ENCODE measurements around the gene S100A3.
"Not testable (repeated sequence)": the region's sequence is repeated elsewhere in the genome, so short reads cannot be mapped to it uniquely, and the experiment has no call there.

The S100A3 gene

GRCh38 chr1:153583514-153583913 is 34.5 kb upstream of the S100A3 start:
- H3K9ac ChIP-seq (ENCODE audit: low read length in 2 of 2); H3K36me3 ChIP-seq (ENCODE audit: control insufficient read depth in 2 of 2, insufficient read depth in 2 of 2, low read length in 2 of 2); H3K27ac ChIP-seq (ENCODE audit: low read length); H3K4me3 ChIP-seq (ENCODE audit: low read length in 2 of 2); H3K9me3 ChIP-seq (ENCODE audit: control insufficient read depth in 2 of 2, low read length in 2 of 2); H3K27me3 ChIP-seq (ENCODE audit: control insufficient read depth in 1 of 2, insufficient read depth in 2 of 2, low read length in 2 of 2); H3K4me1 ChIP-seq (ENCODE audit: control insufficient read depth, insufficient read depth, low read length): not testable (repeated sequence)

- H3K4me3 ChIP-seq (ENCODE audit: low read length in 2 of 2); H3K27ac ChIP-seq (ENCODE audit: low read length); H3K9ac ChIP-seq (ENCODE audit: low read length in 2 of 2); H3K4me1 ChIP-seq (ENCODE audit: control insufficient read depth, insufficient read depth, low read length); H3K27me3 ChIP-seq (ENCODE audit: control insufficient read depth in 1 of 2, insufficient read depth in 2 of 2, low read length in 2 of 2); H3K36me3 ChIP-seq (ENCODE audit: control insufficient read depth in 2 of 2, insufficient read depth in 2 of 2, low read length in 2 of 2); H3K9me3 ChIP-seq (ENCODE audit: control insufficient read depth in 2 of 2, low read length in 2 of 2): not testable (repeated sequence)
These were observed 33.8 kb upstream of the S100A3 start for GRCh38 chr1:153582836-153583235.

- Histone ChIP-seq H3K4me3 (ENCODE audit: low read length in 2 of 2) (no peak overlapping the region), H3K27me3 (ENCODE audit: control insufficient read depth in 1 of 2, insufficient read depth in 2 of 2, low read length in 2 of 2) (no peaks in the 10 kb centered on the region), H3K36me3 (ENCODE audit: control insufficient read depth in 2 of 2, insufficient read depth in 2 of 2, low read length in 2 of 2) (no peaks in the 10 kb centered on the region), H3K27ac (ENCODE audit: low read length) (no peak overlapping the region), H3K4me1 (ENCODE audit: control insufficient read depth, insufficient read depth, low read length) (no peaks in the 10 kb centered on the region), H3K9ac (ENCODE audit: low read length in 2 of 2) (no peak overlapping the region), H3K9me3 (ENCODE audit: control insufficient read depth in 2 of 2, low read length in 2 of 2) (no peaks in the 10 kb centered on the region)
These were observed 29.9 kb upstream of the S100A3 start for GRCh38 chr1:153578936-153579335.

GRCh38 chr1:153578490-153578889 is 29.4 kb upstream of the S100A3 start:
- no peak overlapping the region for H3K27ac ChIP-seq (ENCODE audit: low read length)
- no peaks in the 10 kb centered on the region for H3K27me3 ChIP-seq (ENCODE audit: control insufficient read depth in 1 of 2, insufficient read depth in 2 of 2, low read length in 2 of 2)
- H3K9me3 ChIP-seq (ENCODE audit: control insufficient read depth in 2 of 2, low read length in 2 of 2): no peaks in the 10 kb centered on the region
- H3K4me1 ChIP-seq (ENCODE audit: control insufficient read depth, insufficient read depth, low read length): no peaks in the 10 kb centered on the region
- H3K4me3 ChIP-seq (ENCODE audit: low read length in 2 of 2): no peak overlapping the region
- no peaks in the 10 kb centered on the region for H3K36me3 ChIP-seq (ENCODE audit: control insufficient read depth in 2 of 2, insufficient read depth in 2 of 2, low read length in 2 of 2)
- H3K9ac ChIP-seq (ENCODE audit: low read length in 2 of 2): no peak overlapping the region

GRCh38 chr1:153577624-153578051 is 28.6 kb upstream of the S100A3 start:
- Histone ChIP-seq H3K9me3 (ENCODE audit: control insufficient read depth in 2 of 2, low read length in 2 of 2) (no peaks in the 10 kb centered on the region), H3K36me3 (ENCODE audit: control insufficient read depth in 2 of 2, insufficient read depth in 2 of 2, low read length in 2 of 2) (no peaks in the 10 kb centered on the region), H3K4me1 (ENCODE audit: control insufficient read depth, insufficient read depth, low read length) (no peaks in the 10 kb centered on the region), H3K27ac (ENCODE audit: low read length) (no peak overlapping the region), H3K9ac (ENCODE audit: low read length in 2 of 2) (no peak overlapping the region), H3K4me3 (ENCODE audit: low read length in 2 of 2) (no peak overlapping the region), H3K27me3 (ENCODE audit: control insufficient read depth in 1 of 2, insufficient read depth in 2 of 2, low read length in 2 of 2) (no peaks in the 10 kb centered on the region)

- no peaks in the 10 kb centered on the region for H3K9me3 ChIP-seq (ENCODE audit: control insufficient read depth in 2 of 2, low read length in 2 of 2)
- H3K4me1 ChIP-seq (ENCODE audit: control insufficient read depth, insufficient read depth, low read length): no peaks in the 10 kb centered on the region
- no peaks in the 10 kb centered on the region for H3K36me3 ChIP-seq (ENCODE audit: control insufficient read depth in 2 of 2, insufficient read depth in 2 of 2, low read length in 2 of 2)
These were observed 28.1 kb upstream of the S100A3 start for GRCh38 chr1:153577138-153577537.

GRCh38 chr1:153575497-153575896 is 26.4 kb upstream of the S100A3 start:
- H3K4me3 ChIP-seq (ENCODE audit: low read length in 2 of 2); H3K9me3 ChIP-seq (ENCODE audit: control insufficient read depth in 2 of 2, low read length in 2 of 2); H3K36me3 ChIP-seq (ENCODE audit: control insufficient read depth in 2 of 2, insufficient read depth in 2 of 2, low read length in 2 of 2); H3K4me1 ChIP-seq (ENCODE audit: control insufficient read depth, insufficient read depth, low read length); H3K9ac ChIP-seq (ENCODE audit: low read length in 2 of 2); H3K27ac ChIP-seq (ENCODE audit: low read length); H3K27me3 ChIP-seq (ENCODE audit: control insufficient read depth in 1 of 2, insufficient read depth in 2 of 2, low read length in 2 of 2): not testable (repeated sequence)

More at GRCh38 chr1:153577138-153577537, 28.1 kb upstream of the S100A3 start:
- H3K4me3 ChIP-seq (ENCODE audit: low read length in 2 of 2): no peak overlapping the region
- H3K27me3 ChIP-seq (ENCODE audit: control insufficient read depth in 1 of 2, insufficient read depth in 2 of 2, low read length in 2 of 2): no peaks in the 10 kb centered on the region
- no peak overlapping the region for H3K27ac ChIP-seq (ENCODE audit: low read length)
- no peak overlapping the region for H3K9ac ChIP-seq (ENCODE audit: low read length in 2 of 2)

- H3K27me3 ChIP-seq (ENCODE audit: control insufficient read depth in 1 of 2, insufficient read depth in 2 of 2, low read length in 2 of 2); H3K4me3 ChIP-seq (ENCODE audit: low read length in 2 of 2); H3K36me3 ChIP-seq (ENCODE audit: control insufficient read depth in 2 of 2, insufficient read depth in 2 of 2, low read length in 2 of 2); H3K27ac ChIP-seq (ENCODE audit: low read length); H3K9me3 ChIP-seq (ENCODE audit: control insufficient read depth in 2 of 2, low read length in 2 of 2); H3K4me1 ChIP-seq (ENCODE audit: control insufficient read depth, insufficient read depth, low read length); H3K9ac ChIP-seq (ENCODE audit: low read length in 2 of 2): not testable (repeated sequence)
These were observed 26.0 kb upstream of the S100A3 start for GRCh38 chr1:153575081-153575491.

- Histone ChIP-seq H3K4me3 (ENCODE audit: low read length in 2 of 2) (no peak overlapping the region), H3K27ac (ENCODE audit: low read length) (peak overlapping the region; percentile 49), H3K27me3 (ENCODE audit: control insufficient read depth in 1 of 2, insufficient read depth in 2 of 2, low read length in 2 of 2) (no peaks in the 10 kb centered on the region), H3K9me3 (ENCODE audit: control insufficient read depth in 2 of 2, low read length in 2 of 2) (no peaks in the 10 kb centered on the region), H3K4me1 (ENCODE audit: control insufficient read depth, insufficient read depth, low read length) (peaks cover 6% of the 10 kb centered on the region), H3K36me3 (ENCODE audit: control insufficient read depth in 2 of 2, insufficient read depth in 2 of 2, low read length in 2 of 2) (no peaks in the 10 kb centered on the region), H3K9ac (ENCODE audit: low read length in 2 of 2) (no peak overlapping the region)
These were observed 24.3 kb upstream of the S100A3 start for GRCh38 chr1:153573351-153573750.

GRCh38 chr1:153572569-153573015 is 23.5 kb upstream of the S100A3 start:
- no peak overlapping the region for H3K4me3 ChIP-seq (ENCODE audit: low read length in 2 of 2)
- H3K27ac ChIP-seq (ENCODE audit: low read length): peak overlapping the region; percentile 49
- H3K9ac ChIP-seq (ENCODE audit: low read length in 2 of 2): peak overlapping the region; percentile 13 to 51
- H3K4me1 ChIP-seq (ENCODE audit: control insufficient read depth, insufficient read depth, low read length): peaks cover 13% of the 10 kb centered on the region
- H3K9me3 ChIP-seq (ENCODE audit: control insufficient read depth in 2 of 2, low read length in 2 of 2): no peaks in the 10 kb centered on the region
- H3K27me3 ChIP-seq (ENCODE audit: control insufficient read depth in 1 of 2, insufficient read depth in 2 of 2, low read length in 2 of 2): no peaks in the 10 kb centered on the region
- H3K36me3 ChIP-seq (ENCODE audit: control insufficient read depth in 2 of 2, insufficient read depth in 2 of 2, low read length in 2 of 2): no peaks in the 10 kb centered on the region

GRCh38 chr1:153571706-153572105 is 22.6 kb upstream of the S100A3 start:
- Histone ChIP-seq H3K9ac (ENCODE audit: low read length in 2 of 2) (no peak overlapping the region), H3K36me3 (ENCODE audit: control insufficient read depth in 2 of 2, insufficient read depth in 2 of 2, low read length in 2 of 2) (no peaks in the 10 kb centered on the region), H3K27me3 (ENCODE audit: control insufficient read depth in 1 of 2, insufficient read depth in 2 of 2, low read length in 2 of 2) (no peaks in the 10 kb centered on the region), H3K4me3 (ENCODE audit: low read length in 2 of 2) (no peak overlapping the region), H3K9me3 (ENCODE audit: control insufficient read depth in 2 of 2, low read length in 2 of 2) (no peaks in the 10 kb centered on the region), H3K27ac (ENCODE audit: low read length) (no peak overlapping the region), H3K4me1 (ENCODE audit: control insufficient read depth, insufficient read depth, low read length) (peaks cover 21% of the 10 kb centered on the region)
